Measurements from ENCODE around the gene TET2. TPM values are rescaled to one million over a fixed set of nuclear protein-coding genes. Genes with fewer than 3 reads are reported as not detected.

TET2 gene
- total and polyA plus RNA-seq, 5 donors: 3.3 to 24.0 (median 21.7) TPM

- Histone ChIP-seq H3K9me3 (ENCODE audit: control insufficient read depth, low read length) (no peaks in the 10 kb centered on the region), H3K27me3 (ENCODE audit: control insufficient read depth, insufficient read depth) (no peaks in the 10 kb centered on the region), H3K4me1 (ENCODE audit: control insufficient read depth, insufficient read depth, low read length) (peaks cover 1% of the 10 kb centered on the region), H3K4me3 (ENCODE audit: low read length) (no peak overlapping the region), H3K27ac (ENCODE audit: low read length) (no peak overlapping the region)
- WGBS: 80% methylated on average over 4 of the region's 4 CpGs
- DNase-seq (no peak), ATAC-seq (no peak)
- intact Hi-C loops (cut with DNase I): no loop called here
Observed at GRCh38 chr4:105122350-105122749, 24.3 kb upstream of the TET2 start.

GRCh38 chr4:105126311-105127169, 20.1 kb upstream of the TET2 start:
- ATAC-seq: peak in 1 of 2 donors; percentile 55

GRCh38 chr4:105127170-105127445, 19.6 kb upstream of the TET2 start:
- DNase-seq: no peak
- Histone ChIP-seq H3K4me3 (ENCODE audit: low read length) (no peak overlapping the region), H3K9me3 (ENCODE audit: control insufficient read depth, low read length) (no peaks in the 10 kb centered on the region), H3K27me3 (ENCODE audit: control insufficient read depth, insufficient read depth) (no peaks in the 10 kb centered on the region), H3K4me1 (ENCODE audit: control insufficient read depth, insufficient read depth, low read length) (peaks cover 1% of the 10 kb centered on the region), H3K27ac (ENCODE audit: low read length) (no peak overlapping the region)
- ATAC-seq: no peak
- intact Hi-C loops (cut with DNase I): no loop called here
- WGBS: 80% methylated on average over 2 of the region's 2 CpGs

More at GRCh38 chr4:105126311-105127169, 20.1 kb upstream of the TET2 start:
- H3K4me1 ChIP-seq (ENCODE audit: control insufficient read depth, insufficient read depth, low read length): peaks cover 1% of the 10 kb centered on the region
- no peaks in the 10 kb centered on the region for H3K27me3 ChIP-seq (ENCODE audit: control insufficient read depth, insufficient read depth)
- no peaks in the 10 kb centered on the region for H3K9me3 ChIP-seq (ENCODE audit: control insufficient read depth, low read length)
- H3K27ac ChIP-seq (ENCODE audit: low read length): no peak overlapping the region
- no peak overlapping the region for H3K4me3 ChIP-seq (ENCODE audit: low read length)
- intact Hi-C loops (cut with DNase I): no loop called here
- 59% methylated on average over 3 of the region's 3 CpGs for WGBS
- DNase-seq: no peak

- ATAC-seq (no peak), DNase-seq (no peak)
- intact Hi-C loops (cut with DNase I): no loop called here
- Histone ChIP-seq H3K4me3 (ENCODE audit: low read length) (no peak overlapping the region), H3K27me3 (ENCODE audit: control insufficient read depth, insufficient read depth) (no peaks in the 10 kb centered on the region), H3K4me1 (ENCODE audit: control insufficient read depth, insufficient read depth, low read length) (peaks cover 1% of the 10 kb centered on the region), H3K9me3 (ENCODE audit: control insufficient read depth, low read length) (no peaks in the 10 kb centered on the region), H3K27ac (ENCODE audit: low read length) (no peak overlapping the region)
- WGBS: 83% methylated on average over 1 of the region's 1 CpG
Observed at GRCh38 chr4:105128208-105128607, 18.5 kb upstream of the TET2 start.

DNA sequence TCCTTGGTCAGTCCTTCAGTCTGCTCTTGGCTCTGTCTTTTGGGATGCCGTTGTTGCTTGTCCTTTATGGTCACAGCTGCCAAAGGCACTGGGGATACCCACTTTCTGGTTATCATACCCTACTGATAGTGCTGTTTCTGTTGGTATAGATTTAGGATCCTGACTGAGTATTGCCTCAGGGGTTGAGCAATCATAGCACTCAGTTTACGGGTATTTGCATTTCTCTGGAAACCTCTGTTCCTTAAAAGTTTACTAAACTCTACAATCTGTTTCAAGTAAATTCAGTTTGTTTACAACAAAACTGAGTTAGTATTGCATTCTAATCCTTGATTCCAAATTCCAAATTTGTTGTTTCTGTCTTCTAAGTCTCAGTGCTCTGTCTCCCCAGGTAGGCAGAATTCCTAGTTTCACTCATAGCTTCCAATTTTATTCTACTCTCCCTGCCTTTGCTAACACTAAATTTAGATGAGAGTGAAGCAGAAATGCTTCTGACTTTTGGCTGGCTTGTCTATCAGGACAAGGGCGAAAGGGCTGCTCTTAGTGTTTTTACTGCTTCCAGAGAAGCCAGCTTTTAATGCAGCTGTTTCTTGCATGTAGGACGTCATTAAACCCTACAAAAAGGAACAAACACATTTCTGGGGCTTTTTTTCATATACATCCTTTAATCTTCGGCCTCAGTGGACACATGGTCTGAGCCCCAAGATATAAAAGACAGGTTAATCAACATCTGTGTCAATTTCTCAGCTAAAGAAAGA, 17.2 kb upstream of the TET2 start:
- H3K4me1 ChIP-seq (ENCODE audit: control insufficient read depth, insufficient read depth, low read length): peaks cover 1% of the 10 kb centered on the region
- H3K27me3 ChIP-seq (ENCODE audit: control insufficient read depth, insufficient read depth): no peaks in the 10 kb centered on the region
- H3K9me3 ChIP-seq (ENCODE audit: control insufficient read depth, low read length): no peaks in the 10 kb centered on the region
- ATAC-seq (no peak), DNase-seq (no peak)
- H3K27ac ChIP-seq (ENCODE audit: low read length): no peak overlapping the region
- 60% methylated on average over 5 of the region's 5 CpGs for WGBS
- intact Hi-C loops (cut with DNase I): loop anchor here in 1 of 4 donors (10.0 kb wide), 1 partner anchor 345 kb away; the partner anchor contains the start of gene PPA2
- H3K4me3 ChIP-seq (ENCODE audit: low read length): no peak overlapping the region

DNA sequence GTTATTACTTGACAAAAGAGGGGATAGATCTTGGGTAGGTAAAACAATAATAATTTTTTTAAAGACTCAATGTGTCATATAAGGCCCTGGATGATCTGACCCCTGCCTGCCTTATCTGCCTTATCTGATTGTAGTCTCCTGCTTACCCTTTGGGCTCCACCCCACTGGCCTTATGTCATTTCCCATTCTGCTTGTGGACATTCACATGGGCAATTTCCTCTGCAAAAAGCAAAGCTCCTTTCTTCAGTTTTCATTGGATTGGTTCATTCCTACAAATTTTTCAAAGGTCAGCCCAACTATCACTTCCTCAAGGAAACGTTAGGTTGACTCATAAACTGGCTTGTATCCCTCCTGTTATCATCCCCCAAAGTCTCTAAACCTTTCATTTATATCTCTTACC, 15.7 kb upstream of the TET2 start:
- no peaks in the 10 kb centered on the region for H3K9me3 ChIP-seq (ENCODE audit: control insufficient read depth, low read length)
- 32% methylated on average over 1 of the region's 1 CpG for WGBS
- intact Hi-C loops (cut with DNase I): loop anchor here in 1 of 4 donors (10.0 kb wide), 1 partner anchor 344 kb away; the partner anchor contains the start of gene PPA2
- peak in 1 of 2 donors; percentile 57 for ATAC-seq
- no peak overlapping the region for H3K27ac ChIP-seq (ENCODE audit: low read length)
- H3K4me1 ChIP-seq (ENCODE audit: control insufficient read depth, insufficient read depth, low read length): peaks cover 2% of the 10 kb centered on the region
- no peaks in the 10 kb centered on the region for H3K27me3 ChIP-seq (ENCODE audit: control insufficient read depth, insufficient read depth)
- DNase-seq: no peak
- no peak overlapping the region for H3K4me3 ChIP-seq (ENCODE audit: low read length)

DNA sequence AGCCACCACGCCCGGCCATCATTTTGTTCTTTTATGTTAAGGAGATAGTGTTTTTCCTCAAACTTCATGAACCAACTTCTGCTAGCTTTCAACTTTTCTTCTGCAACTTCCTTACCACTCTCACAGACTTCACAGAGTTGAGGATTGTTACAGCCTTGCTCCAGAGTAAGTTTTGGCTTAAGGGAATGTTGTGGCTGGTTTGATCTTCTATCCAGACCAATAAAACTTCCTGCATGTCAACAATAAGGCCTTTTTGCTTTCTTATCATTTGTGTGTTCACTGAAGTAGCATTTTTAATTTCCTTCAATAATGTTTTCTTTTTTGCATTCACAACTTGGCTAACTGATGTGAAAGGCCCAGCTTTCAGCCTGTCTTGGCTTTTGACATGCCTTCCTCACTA, 12.7 kb upstream of the TET2 start:
- H3K27me3 ChIP-seq (ENCODE audit: control insufficient read depth, insufficient read depth): no peaks in the 10 kb centered on the region
- 94% methylated on average over 2 of the region's 2 CpGs for WGBS
- ATAC-seq: no peak
- H3K4me3 ChIP-seq (ENCODE audit: low read length): no peak overlapping the region
- no peaks in the 10 kb centered on the region for H3K9me3 ChIP-seq (ENCODE audit: control insufficient read depth, low read length)
- H3K27ac ChIP-seq (ENCODE audit: low read length): no peak overlapping the region
- intact Hi-C loops (cut with DNase I): loop anchor here in 1 of 4 donors (10.0 kb wide), 1 partner anchor 341 kb away; the partner anchor contains the start of gene PPA2
- DNase-seq: no peak
- peaks cover 2% of the 10 kb centered on the region for H3K4me1 ChIP-seq (ENCODE audit: control insufficient read depth, insufficient read depth, low read length)

GRCh38 chr4:105135785-105136184, 10.9 kb upstream of the TET2 start:
- Histone ChIP-seq H3K4me1 (ENCODE audit: control insufficient read depth, insufficient read depth, low read length) (peaks cover 2% of the 10 kb centered on the region), H3K27ac (ENCODE audit: low read length) (no peak overlapping the region), H3K4me3 (ENCODE audit: low read length) (no peak overlapping the region), H3K27me3 (ENCODE audit: control insufficient read depth, insufficient read depth) (no peaks in the 10 kb centered on the region), H3K9me3 (ENCODE audit: control insufficient read depth, low read length) (no peaks in the 10 kb centered on the region)
- DNase-seq (no peak), ATAC-seq (no peak)
- intact Hi-C loops (cut with DNase I): loop anchor here in 1 of 4 donors (10.0 kb wide), 1 partner anchor 339 kb away; the partner anchor contains the start of gene PPA2
- 7% methylated on average over 2 of the region's 2 CpGs for WGBS

- Histone ChIP-seq H3K27ac (ENCODE audit: low read length) (no peak overlapping the region), H3K4me1 (ENCODE audit: control insufficient read depth, insufficient read depth, low read length) (peaks cover 2% of the 10 kb centered on the region), H3K27me3 (ENCODE audit: control insufficient read depth, insufficient read depth) (no peaks in the 10 kb centered on the region), H3K4me3 (ENCODE audit: low read length) (no peak overlapping the region), H3K9me3 (ENCODE audit: control insufficient read depth, low read length) (no peaks in the 10 kb centered on the region)
- no peak for ATAC-seq
- whole genome bisulfite sequencing: 80% methylated on average over 5 of the region's 5 CpGs
- intact Hi-C loops (cut with DNase I): loop anchor here in 1 of 4 donors (10.0 kb wide), 1 partner anchor 338 kb away; the partner anchor contains the start of gene PPA2
- no peak for DNase-seq
Observed at GRCh38 chr4:105137121-105137875, 9.4 kb upstream of the TET2 start.

- DNase-seq: no peak
- 82% methylated on average over 1 of the region's 1 CpG for WGBS
- H3K27me3 ChIP-seq (ENCODE audit: control insufficient read depth, insufficient read depth): no peaks in the 10 kb centered on the region
- no peak for ATAC-seq
- peaks cover 2% of the 10 kb centered on the region for H3K4me1 ChIP-seq (ENCODE audit: control insufficient read depth, insufficient read depth, low read length)
- no peak overlapping the region for H3K4me3 ChIP-seq (ENCODE audit: low read length)
- intact Hi-C loops (cut with DNase I): loop anchor here (2.0 to 10.0 kb wide), 5 partner anchors 55 to 575 kb away; partner anchors contain the start of gene PPA2 (in 2 of the 4)
- H3K9me3 ChIP-seq (ENCODE audit: control insufficient read depth, low read length): no peaks in the 10 kb centered on the region
- no peak overlapping the region for H3K27ac ChIP-seq (ENCODE audit: low read length)
Observed at GRCh38 chr4:105139646-105140045, 7.0 kb upstream of the TET2 start.
